GM12892 (cell line): ENCODE measurements around the gene TAF13.

Experiments used
- POLR2A ChIP-seq: IDR thresholded peaks from 2 replicates; pipeline ENCODE4 v1.6.1; 2011; ENCODE audit warnings: low read depth, low read length, control low read depth
- POLR2AphosphoS5 ChIP-seq: IDR thresholded peaks from 2 replicates; pipeline ENCODE4 v1.6.1; 2011; ENCODE audit warnings: low read depth, low read length, control low read depth
- TAF1 ChIP-seq: IDR thresholded peaks from 2 replicates; pipeline ENCODE4 v1.6.1; 2011; ENCODE audit warnings: low read depth, mild to moderate bottlenecking, control low read depth, low read length, borderline replicate concordance

DNA sequence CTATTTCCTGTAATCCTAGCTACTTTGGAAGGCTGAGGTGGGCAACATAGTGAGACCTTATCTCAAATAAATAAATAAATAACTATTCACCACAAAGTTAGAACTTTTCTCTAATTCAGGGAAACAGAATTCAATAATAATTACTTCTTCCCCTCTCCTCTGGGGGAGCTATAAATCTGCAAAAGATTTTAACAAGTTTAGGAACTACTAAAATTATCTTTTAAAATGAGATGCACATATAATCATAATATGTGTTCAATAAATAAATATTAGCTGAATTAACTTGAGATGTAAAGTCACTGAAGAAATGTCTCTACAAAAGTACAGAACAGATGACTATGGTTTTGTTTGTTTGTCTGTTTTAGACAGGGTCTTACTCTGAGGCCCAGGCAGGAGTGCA is 48.0 kb downstream of the TAF13 start:
- TF ChIP-seq POLR2A: no peak
- no peak for TF ChIP-seq TAF1
- no peak for TF ChIP-seq POLR2AphosphoS5
